HCT116 (cell line): Measurements from ENCODE around the gene OTOP3. TPM values are rescaled to one million over a fixed set of nuclear protein-coding genes. Genes with fewer than 3 reads are reported as not detected.

Source experiments
- ATAC-seq: fragments of 200-7000 bp; cut with Tn5 transposase; 2 replicates; pipeline ENCODE4 v1.9.1; 2020; ENCODE audit warnings: mild to moderate bottlenecking, moderate library complexity
- BruUV-seq: library from RNA; stranded (reverse); fragments of 400-500 nt; replicated peaks from 2 replicates; lab custom pipeline; 2021; lab: Mats Ljungman, UMichigan
- CTCF ChIA-PET: fragments of 300-600 bp; sonication (Branson Sonifier 250); formaldehyde crosslinking; loops from one replicate; lab custom pipeline; 2021; ENCODE audit warnings: antibody characterized with exemption; lab: Charles Lee
- POLR2A ChIA-PET: fragments of 300-600, 350-600 bp; sonication (Branson Sonifier 250); formaldehyde crosslinking; loops from one replicate; lab custom pipeline; 2021; ENCODE audit warnings: antibody characterized with exemption; lab: Charles Lee
- RAD21 ChIA-PET, 2 experiments: fragments of 300-600 bp; sonication (Branson Sonifier 250); formaldehyde crosslinking; loops; one replicate each; lab custom pipeline; 2023; ENCODE audit warnings: low total read pairs in 2 of 2; ENCODE audit not compliant: uncharacterized antibody in 2 of 2, unreplicated experiment in 2 of 2, low non-redundant PET in 1 of 2; lab: Charles Lee
- DNase-seq: peaks from one replicate; pipeline ENCODE4 v3.0.0-alpha.2; 2010; ENCODE audit warnings: low read depth, low spot score
- H2AFZ ChIP-seq: fragments of 200-600 bp; shearing (Covaris generic), sonication (generic); 2 replicates; pipeline ENCODE4 v1.6.1; 2017; ENCODE audit warnings: low read depth, mixed run types, mixed read lengths, antibody characterized with exemption, low read length; ENCODE audit not compliant: poor library complexity, severe bottlenecking
- H3K27ac ChIP-seq: 2 replicates; pipeline ENCODE4 v1.5.1; 2012; ENCODE audit warnings: low read depth, low read length
- H3K27me3 ChIP-seq: fragments of 200-600 bp; sonication (generic); 2 replicates; pipeline ENCODE4 v1.6.1; 2016; ENCODE audit warnings: mixed run types, low read length, mixed read lengths; ENCODE audit not compliant: insufficient read depth
- H3K36me3 ChIP-seq, 2 experiments: fragments of 200-500 bp in 1 of 2; fragments of 200-600 bp in 1 of 2; sonication (Bioruptor generic) in 1 of 2; sonication (generic) in 1 of 2; 2 replicates each; pipeline versions ENCODE4 v1.5.1 to v1.6.1; 2014 to 2016; ENCODE audit warnings: low read length in 2 of 2, inconsistent platforms in 1 of 2, mixed read lengths in 1 of 2, mixed run types in 1 of 2; ENCODE audit not compliant: insufficient read depth in 2 of 2, control insufficient read depth in 1 of 2
- H3K4me1 ChIP-seq, 2 experiments: fragments of 200-600 bp in 1 of 2; sonication (generic) in 1 of 2; 2 replicates each; pipeline versions ENCODE4 v1.5.1 to v1.6.1; 2012 to 2017; ENCODE audit warnings: low read length in 2 of 2, inconsistent platforms in 1 of 2, mild to moderate bottlenecking in 1 of 2, mixed read lengths in 1 of 2, mixed run types in 1 of 2, moderate library complexity in 1 of 2; ENCODE audit not compliant: insufficient read depth in 2 of 2, control insufficient read depth in 1 of 2
- H3K4me2 ChIP-seq: fragments of 200-600 bp; sonication (generic); 2 replicates; pipeline ENCODE4 v1.6.1; 2017; ENCODE audit warnings: mixed run types, low read length, mixed read lengths
- H3K4me3 ChIP-seq, 2 experiments: fragments of 200-600 bp in 1 of 2; sonication (generic) in 1 of 2; replicated peaks in 1 of 2; 2 replicates each; pipeline ENCODE4 v1.5.1; 2011 to 2016; ENCODE audit warnings: low read length in 2 of 2, control low read depth in 1 of 2, low read depth in 1 of 2, mild to moderate bottlenecking in 1 of 2, mixed read lengths in 1 of 2, mixed run types in 1 of 2
- H3K79me2 ChIP-seq: fragments of 200-600 bp; sonication (generic); 2 replicates; pipeline ENCODE4 v1.6.1; 2017; ENCODE audit warnings: mild to moderate bottlenecking, mixed run types, low read length, moderate library complexity, mixed read lengths; ENCODE audit not compliant: insufficient read depth
- H3K9ac ChIP-seq: fragments of 200-600 bp; sonication (generic); 2 replicates; pipeline ENCODE4 v1.6.1; 2016; ENCODE audit warnings: low read length, mixed read lengths
- H3K9me2 ChIP-seq: fragments of 200-600 bp; sonication (generic), shearing (Covaris generic); 2 replicates; pipeline ENCODE4 v1.6.1; 2017; ENCODE audit warnings: mixed run types, mild to moderate bottlenecking, moderate library complexity; ENCODE audit not compliant: insufficient read depth
- H3K9me3 ChIP-seq, 2 experiments: fragments of 200-500 bp in 1 of 2; fragments of 200-600 bp in 1 of 2; sonication (Bioruptor generic) in 1 of 2; sonication (generic) in 1 of 2; 2 replicates each; pipeline ENCODE4 v1.6.1; 2014 to 2017; ENCODE audit warnings: low read length in 2 of 2, mixed read lengths in 2 of 2, inconsistent platforms in 1 of 2, low read depth in 1 of 2, mild to moderate bottlenecking in 1 of 2, mixed run types in 1 of 2, moderate library complexity in 1 of 2; ENCODE audit not compliant: control insufficient read depth in 1 of 2, insufficient read depth in 1 of 2
- H4K20me1 ChIP-seq: fragments of 200-600 bp; sonication (generic), shearing (Covaris generic); 2 replicates; pipeline ENCODE4 v1.6.1; 2017; ENCODE audit warnings: mixed run types, mild to moderate bottlenecking, moderate library complexity; ENCODE audit not compliant: insufficient read depth
- CBX3 ChIP-seq: IDR thresholded peaks from 2 replicates; pipeline ENCODE4 v1.6.1; 2012; ENCODE audit warnings: low read depth
- CEBPB ChIP-seq: IDR thresholded peaks from 2 replicates; pipeline ENCODE4 v1.6.1; 2012; ENCODE audit warnings: low read depth
- EZH2 ChIP-seq: fragments of 200-600 bp; sonication (generic); IDR thresholded peaks from 2 replicates; pipeline ENCODE4 v1.6.1; 2017; ENCODE audit warnings: antibody characterized with exemption, mixed run types
- EZH2phosphoT487 ChIP-seq: fragments of 200-600 bp; IDR thresholded peaks from 2 replicates; pipeline ENCODE4 v1.6.1; 2018; ENCODE audit warnings: antibody characterized with exemption, borderline replicate concordance
- MAX ChIP-seq: IDR thresholded peaks from 2 replicates; pipeline ENCODE4 v1.6.1; 2012
- POLR2A ChIP-seq: IDR thresholded peaks from 2 replicates; pipeline ENCODE4 v1.7.0; 2011; ENCODE audit warnings: borderline replicate concordance; ENCODE audit not compliant: insufficient read depth, insufficient read length; ENCODE audit errors: extremely low read depth
- POLR2AphosphoS5 ChIP-seq: IDR thresholded peaks from 2 replicates; pipeline ENCODE4 v1.6.1; 2011; ENCODE audit warnings: mild to moderate bottlenecking, low read depth, low read length, moderate library complexity
- RAD21 ChIP-seq: IDR thresholded peaks from 2 replicates; pipeline ENCODE4 v1.6.1; 2012; ENCODE audit warnings: low read depth, mild to moderate bottlenecking
- REST ChIP-seq: IDR thresholded peaks from 2 replicates; pipeline ENCODE4 v1.6.1; 2012; ENCODE audit warnings: low read depth
- SIN3A ChIP-seq: IDR thresholded peaks from 2 replicates; pipeline ENCODE4 v1.6.1; 2012; ENCODE audit warnings: low read depth
- SP1 ChIP-seq: IDR thresholded peaks from 2 replicates; pipeline ENCODE4 v1.6.1; 2012; ENCODE audit warnings: low read depth
- SRF ChIP-seq: IDR thresholded peaks from 2 replicates; pipeline ENCODE4 v1.6.1; 2012; ENCODE audit warnings: low read depth
- YY1 ChIP-seq: IDR thresholded peaks from 2 replicates; pipeline ENCODE4 v1.6.1; 2011; ENCODE audit warnings: low read length, low read depth, moderate library complexity, mild to moderate bottlenecking; ENCODE audit not compliant: insufficient replicate concordance; ENCODE audit errors: extremely low read depth
- ZBTB33 ChIP-seq: IDR thresholded peaks from 2 replicates; pipeline ENCODE4 v1.6.1; 2011; ENCODE audit warnings: mild to moderate bottlenecking, low read length, moderate library complexity; ENCODE audit not compliant: insufficient replicate concordance; ENCODE audit errors: extremely low read depth
- ZFX ChIP-seq: fragments of 450-650 bp; IDR thresholded peaks from 2 replicates; pipeline ENCODE4 v1.6.1; 2017
- intact Hi-C: fragments of 100-400 bp; cut with micrococcal nuclease; formaldehyde crosslinking; loops from 2 replicates; pipeline ENCODE4 v1.10.0; 2022
- total RNA-seq: library from RNA; stranded (reverse); gene quantifications from one replicate; pipeline ENCODE4 v1.2.1, GENCODE V29; 2021; ENCODE audit not compliant: unreplicated experiment

OTOP3 gene
- total RNA-seq, 1 experiment from 2014 or later, result not detected

- Histone ChIP-seq H2AFZ (no peak overlapping the region), H3K9me3 (no peaks in the 10 kb centered on the region)
- no peak for TF ChIP-seq CBX3
- TF ChIP-seq EZH2, result no peak
- TF ChIP-seq CEBPB, result no peak
- no peak for TF ChIP-seq ZFX
- no peak for TF ChIP-seq RAD21
- TF ChIP-seq SRF, result no peak
- TF ChIP-seq, all 23 proteins: peak for 0
- ChIA-PET RAD21 (interaction anchor here in 1 of 2 experiments (1.2 kb wide), 1 partner anchor 18 kb away, joined by 3 read pairs; the partner anchor contains the start of gene HID1), CTCF (no interaction called here), POLR2A (no interaction called here)
- no peak for DNase-seq
- intact Hi-C loops, result no loop called here
- no peak overlapping the region for H3K4me3 ChIP-seq
- no peaks in the 10 kb centered on the region for H3K27me3 ChIP-seq
- no peaks in the 10 kb centered on the region for H4K20me1 ChIP-seq
- ATAC-seq, result no peak
- H3K9ac ChIP-seq, result no peak overlapping the region
- no peak overlapping the region for H3K27ac ChIP-seq
- no peak overlapping the region for H3K4me2 ChIP-seq
- H3K9me2 ChIP-seq, result no peaks in the 10 kb centered on the region
- H3K36me3 ChIP-seq, result no peaks in the 10 kb centered on the region
- BruUV-seq, result no TSS peak
- H3K4me1 ChIP-seq, result peaks cover 2 to 16% of the 10 kb centered on the region in 2 experiments; a peak in 3 of 4 replicates
- no peaks in the 10 kb centered on the region for H3K79me2 ChIP-seq
Measured at GRCh38 chr17:74954115-74954514, 18.4 kb downstream of the OTOP3 start.

GRCh38 chr17:74954665-74955421, 19.1 kb downstream of the OTOP3 start:
- intact Hi-C loops, result loop anchor here (5.0 kb wide), 1 partner anchor 83 kb away; the partner anchor contains the start of gene FDXR
- Histone ChIP-seq H3K4me2 (no peak overlapping the region), H3K9me3 (no peaks in the 10 kb centered on the region), H3K4me1 (peaks cover 2 to 16% of the 10 kb centered on the region in 2 experiments; a peak in 3 of 4 replicates), H3K27me3 (no peaks in the 10 kb centered on the region), H3K9me2 (no peaks in the 10 kb centered on the region), H3K4me3 (no peak overlapping the region), H3K27ac (no peak overlapping the region), H4K20me1 (no peaks in the 10 kb centered on the region), H3K9ac (no peak overlapping the region), H3K79me2 (no peaks in the 10 kb centered on the region), H3K36me3 (no peaks in the 10 kb centered on the region), H2AFZ (no peak overlapping the region)
- ATAC-seq (no peak), DNase-seq (no peak)
- no TSS peak for BruUV-seq
- POLR2A ChIA-PET, result no interaction called here
- CTCF ChIA-PET, result interaction anchor here (1.1 kb wide), 1 partner anchor 31 kb away, joined by 3 read pairs; the partner anchor contains the start of gene OTOP2
- RAD21 ChIA-PET, result no interaction called here
- TF ChIP-seq POLR2A (no peak), EZH2phosphoT487 (no peak), SIN3A (no peak), MAX (no peak), ZBTB33 (no peak), YY1 (no peak), CEBPB (no peak), SP1 (no peak), POLR2AphosphoS5 (no peak), CBX3 (no peak), REST (no peak)
